ENCODE data around the gene HAUS3.

- TF ChIP-seq EZH2phosphoT487 (IDR thresholded peaks at IDR 0.05; ENCODE audit: low read length): no peak
- no peak for TF ChIP-seq CTCF (IDR thresholded peaks at IDR 0.05; ENCODE audit: low read length)
- TF ChIP-seq EZH2 (optimal IDR thresholded peaks at IDR 0.05; ENCODE audit: low read depth, low read length): no peak
These were observed 48.6 kb downstream of the HAUS3 start for GRCh38 chr4:2193326-2193725.
